GM12878 (cell line): ENCODE data around the gene ABR. TPM values are rescaled to one million over a fixed set of nuclear protein-coding genes. Genes with fewer than 3 reads are reported as not detected.

ENCODE experiments used
- ATAC-seq: fragments of 200-7000 bp; cut with Tn5 transposase; 3 replicates; pipeline ENCODE4 v1.9.1; 2020; ENCODE audit warnings: mild to moderate bottlenecking, moderate library complexity
- BruUV-seq: library from RNA; stranded (reverse); fragments of 400-500 nt; replicated peaks from 2 replicates; lab custom pipeline; 2021; lab: Mats Ljungman, UMichigan
- CTCF ChIA-PET: fragments of 300-600 bp; sonication (Branson Sonifier 250); formaldehyde crosslinking; extraction: SDS; loops from one replicate; lab custom pipeline; 2021; ENCODE audit warnings: inconsistent platforms; lab: Yijun Ruan, JAX
- POLR2A ChIA-PET: fragments of 350-600 bp; formaldehyde crosslinking; extraction: SDS; loops from one replicate; lab custom pipeline; 2021; ENCODE audit warnings: inconsistent platforms; lab: Charles Lee
- RAD21 ChIA-PET: fragments of 300-600 bp; sonication (Branson Sonifier 250); formaldehyde crosslinking; loops from one replicate; lab custom pipeline; 2023; ENCODE audit warnings: antibody characterized with exemption; ENCODE audit not compliant: unreplicated experiment; lab: Charles Lee
- SMC1A ChIA-PET: fragments of 300-600 bp; sonication (Branson Sonifier 250); formaldehyde crosslinking; loops from one replicate; lab custom pipeline; 2023; ENCODE audit not compliant: unreplicated experiment, uncharacterized antibody; lab: Charles Lee
- DNase-seq: peaks from one replicate; pipeline ENCODE4 v3.0.0-alpha.2; 2011; ENCODE audit warnings: low read depth, low spot score
- FAIRE-seq: peaks from 3 replicates; lab custom pipeline; 2011; peaks lifted over from hg19 to GRCh38; lab: Jason Lieb, UNC
- H2AFZ ChIP-seq: 2 replicates; pipeline ENCODE4 v1.6.0; 2011; ENCODE audit warnings: low read depth, low read length, control low read depth; ENCODE audit not compliant: control insufficient read depth
- H3K27ac ChIP-seq: 2 replicates; pipeline ENCODE4 v1.5.1; 2011; ENCODE audit warnings: control low read depth; ENCODE audit not compliant: control insufficient read depth, insufficient read depth
- H3K27me3 ChIP-seq, 2 experiments: replicated peaks in 1 of 2; 2 replicates each; pipeline versions ENCODE4 v1.6.0 to v1.6.1; 2011; ENCODE audit warnings: low read length in 1 of 2; ENCODE audit not compliant: control insufficient read depth in 2 of 2, insufficient read depth in 2 of 2
- H3K36me3 ChIP-seq, 2 experiments: 2 replicates each; pipeline ENCODE4 v1.5.1; 2011; ENCODE audit warnings: low read length in 1 of 2; ENCODE audit not compliant: control insufficient read depth in 2 of 2, insufficient read depth in 2 of 2
- H3K4me1 ChIP-seq: 2 replicates; pipeline ENCODE4 v1.6.1; 2011; ENCODE audit warnings: mild to moderate bottlenecking, low read length, moderate library complexity, mixed read lengths; ENCODE audit not compliant: control insufficient read depth, insufficient read depth
- H3K4me2 ChIP-seq: 2 replicates; pipeline ENCODE4 v1.6.0; 2011; ENCODE audit warnings: control low read depth; ENCODE audit not compliant: control insufficient read depth, insufficient read depth
- H3K4me3 ChIP-seq: fragments of 200-600 bp; sonication (generic); 2 replicates; pipeline ENCODE4 v1.5.1; 2016
- H3K79me2 ChIP-seq: 2 replicates; pipeline ENCODE4 v1.6.0; 2011; ENCODE audit warnings: low read length; ENCODE audit not compliant: control insufficient read depth, insufficient read depth
- H3K9ac ChIP-seq: 2 replicates; pipeline ENCODE4 v1.8.0; 2011; ENCODE audit warnings: low read length, control low read depth, mixed read lengths; ENCODE audit not compliant: control insufficient read depth, insufficient read depth
- H3K9me3 ChIP-seq: replicated peaks from 3 replicates; pipeline ENCODE4 v1.5.1; 2011; ENCODE audit warnings: mild to moderate bottlenecking, low read length; ENCODE audit not compliant: control insufficient read depth, insufficient read depth
- H4K20me1 ChIP-seq: 2 replicates; pipeline ENCODE4 v1.6.0; 2011; ENCODE audit not compliant: control insufficient read depth, insufficient read depth
- EGR1 ChIP-seq, 2 experiments: IDR thresholded peaks; 1 replicate in 1 of 2; 2 replicates in 1 of 2; pipeline ENCODE4 v1.6.1; 2011 to 2012; ENCODE audit warnings: low read depth in 2 of 2, low read length in 2 of 2, borderline replicate concordance in 1 of 2, mild to moderate bottlenecking in 1 of 2, moderate library complexity in 1 of 2
- HDGF ChIP-seq: fragments of 450-650 bp; IDR thresholded peaks from 2 replicates; pipeline ENCODE4 v1.6.1; 2016; ENCODE audit warnings: antibody characterized with exemption
- IRF4 ChIP-seq: IDR thresholded peaks from 2 replicates; pipeline ENCODE4 v1.6.1; 2011; ENCODE audit warnings: low read depth, low read length
- KAT2A ChIP-seq: conservative IDR thresholded peaks from 2 replicates; pipeline ENCODE4 v1.6.1; 2011; ENCODE audit warnings: low read depth, low read length; ENCODE audit not compliant: control insufficient read depth
- POLR2A ChIP-seq: IDR thresholded peaks from 2 replicates; pipeline ENCODE4 v1.6.1; 2011; ENCODE audit warnings: low read depth, mild to moderate bottlenecking, low read length
- SMARCA5 ChIP-seq: fragments of 450-650 bp; IDR thresholded peaks from 2 replicates; pipeline ENCODE4 v1.6.1; 2017; ENCODE audit warnings: mild to moderate bottlenecking
- SREBF2 ChIP-seq: IDR thresholded peaks from 2 replicates; pipeline ENCODE4 v1.6.1; 2012; ENCODE audit warnings: mild to moderate bottlenecking, low read length
- TCF12 ChIP-seq: IDR thresholded peaks from 2 replicates; pipeline ENCODE4 v1.6.1; 2011; ENCODE audit warnings: low read depth, mild to moderate bottlenecking, low read length
- USF2 ChIP-seq: IDR thresholded peaks from 2 replicates; pipeline ENCODE4 v1.6.1; 2011; ENCODE audit warnings: low read depth, low read length, improper control_type of control experiment, borderline replicate concordance
- WGBS: methylation state at CpG from one replicate; pipeline ENCODE4 v1.1.6; 2016; ENCODE audit warnings: low lambda C conversion rate; ENCODE audit not compliant: insufficient replicate concordance, insufficient coverage; ENCODE audit errors: missing lambda C conversion rate; 5-methylcytosine and 5-hydroxymethylcytosine counted together
- in situ Hi-C: fragments of 300-500 bp; cut with MboI; formaldehyde crosslinking; loops from 9 replicates; pipeline ENCODE4 v1.14.3; 2018; ENCODE audit warnings: mixed read lengths
- intact Hi-C: fragments of 100-400 bp; cut with micrococcal nuclease; formaldehyde crosslinking; loops from one replicate; pipeline ENCODE4 v1.14.2; 2022; ENCODE audit not compliant: unreplicated experiment
- polyA plus RNA-seq, 11 experiments: library from polyadenylated mRNA; depleted of rRNA in 4 of 11; unstranded in 6 of 11; stranded (reverse) in 5 of 11; fragments of >200 nt; fragmentation: Nextera tagmentation in 4 of 11; fragmentation: Illumina TruSeq in 1 of 11; extraction: Ambion mirVana in 4 of 11; extraction: Trizol in 1 of 11; gene quantifications; 1 replicate in 1 of 11; 2 replicates in 10 of 11; pipeline versions ENCODE4 v1.2.1 to v1.2.3, GENCODE V29; 2011 to 2016; ENCODE audit warnings: inconsistent platforms in 2 of 11, missing spikeins in 2 of 11, low read depth in 1 of 11
- total RNA-seq, 4 experiments: library from RNA; depleted of rRNA in 3 of 4; stranded (reverse); fragments of >200 nt in 3 of 4; fragmentation: Illumina TruSeq in 1 of 4; extraction: Trizol in 1 of 4; gene quantifications; 2 replicates each; pipeline versions ENCODE4 v1.2.1 to v1.2.3, GENCODE V29; 2013 to 2021
- TF ChIP-seq, protein P1 (sequence below): fragments of 450-650 bp; IDR thresholded peaks from 2 replicates; pipeline ENCODE4 v1.6.1; 2017; ENCODE audit warnings: antibody characterized with exemption, mild to moderate bottlenecking, moderate library complexity
- TF ChIP-seq, protein P2 (sequence below): fragments of 450-650 bp; IDR thresholded peaks from 2 replicates; pipeline ENCODE4 v1.6.1; 2014; ENCODE audit warnings: mild to moderate bottlenecking

The ABR gene
- total and polyA plus RNA-seq, 10 of the 15 experiments (the other 5 are each of a cell fraction or from before 2014, with no cell fraction given): 1.4 to 112 (median 30.0) TPM

DNA sequence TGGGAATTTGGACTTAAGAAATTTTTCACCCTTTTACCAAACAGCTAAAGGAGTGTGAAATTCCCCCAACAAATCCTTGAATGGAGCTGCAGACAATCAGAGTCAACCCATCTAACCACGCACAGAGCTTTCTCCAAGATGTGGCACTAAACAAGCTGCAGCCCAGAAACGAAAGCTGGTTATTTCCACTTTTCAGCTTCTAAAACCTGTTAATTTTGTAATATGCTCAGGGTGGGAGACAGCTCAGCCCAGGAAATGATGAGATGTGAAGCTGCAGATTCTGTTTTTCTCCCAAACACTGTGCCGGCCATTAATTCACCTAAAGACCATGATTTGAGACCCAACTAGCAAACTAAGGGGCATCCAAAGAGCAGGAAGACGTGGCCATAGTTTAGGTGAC, 33.2 kb upstream of the ABR start (continued):
- TF ChIP-seq SREBF2: no peak

DNA sequence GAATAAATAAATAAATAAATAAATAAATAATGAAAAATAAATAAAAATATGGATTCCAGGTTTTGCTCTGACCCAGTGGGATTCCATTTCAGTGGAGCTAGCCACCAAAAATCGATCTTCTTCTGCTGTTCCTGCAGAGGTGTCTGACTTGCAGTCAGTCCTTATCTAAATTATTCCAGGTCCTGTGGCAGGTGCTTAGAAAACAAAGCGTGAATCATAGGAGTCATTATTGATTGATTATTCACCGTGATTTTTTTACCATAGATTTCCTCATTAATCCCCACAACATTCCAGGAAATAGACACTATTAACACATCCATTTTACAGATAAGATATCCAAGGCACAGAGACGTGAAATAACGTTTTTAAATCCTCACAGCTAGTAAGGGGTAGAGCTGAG, 31.5 kb upstream of the ABR start:
- ChIA-PET RAD21 (interaction anchor here (4.2 to 6.5 kb wide), 2 partner anchors 13 to 28 kb away, joined by 40 to 41 read pairs; no protein-coding TSS in a partner anchor), SMC1A (interaction anchor here (2.5 kb wide), 1 partner anchor 10 kb away, joined by 11 read pairs; no protein-coding TSS in a partner anchor), POLR2A (interaction anchor here (0.8 kb wide), 1 partner anchor 10 kb away, joined by 3 read pairs; no protein-coding TSS in a partner anchor), CTCF (interaction anchor here (1.3 to 5.0 kb wide), 2 partner anchors 17 to 89 kb away, joined by 3 to 23 read pairs; no protein-coding TSS in a partner anchor)
- DNase-seq (no peak), ATAC-seq (no peak), FAIRE-seq (no peak)
- Histone ChIP-seq H3K27ac (no peak overlapping the region), H3K4me2 (no peak overlapping the region), H3K36me3 (peaks cover 0 to 2% of the 10 kb centered on the region in 2 experiments; a peak in 2 of 4 replicates), H3K9me3 (no peaks in the 10 kb centered on the region), H2AFZ (no peak overlapping the region), H3K79me2 (peaks cover 37% of the 10 kb centered on the region), H3K4me1 (peaks cover 28% of the 10 kb centered on the region), H3K4me3 (no peak overlapping the region), H3K27me3 (no peaks in the 10 kb centered on the region), H4K20me1 (no peaks in the 10 kb centered on the region), H3K9ac (no peak overlapping the region)
- in situ Hi-C loops (no loop called here), intact Hi-C loops (no loop called here)
- no TSS peak for BruUV-seq
- WGBS: 68% methylated on average over 5 of the region's 5 CpGs
- TF ChIP-seq, protein P1, sequence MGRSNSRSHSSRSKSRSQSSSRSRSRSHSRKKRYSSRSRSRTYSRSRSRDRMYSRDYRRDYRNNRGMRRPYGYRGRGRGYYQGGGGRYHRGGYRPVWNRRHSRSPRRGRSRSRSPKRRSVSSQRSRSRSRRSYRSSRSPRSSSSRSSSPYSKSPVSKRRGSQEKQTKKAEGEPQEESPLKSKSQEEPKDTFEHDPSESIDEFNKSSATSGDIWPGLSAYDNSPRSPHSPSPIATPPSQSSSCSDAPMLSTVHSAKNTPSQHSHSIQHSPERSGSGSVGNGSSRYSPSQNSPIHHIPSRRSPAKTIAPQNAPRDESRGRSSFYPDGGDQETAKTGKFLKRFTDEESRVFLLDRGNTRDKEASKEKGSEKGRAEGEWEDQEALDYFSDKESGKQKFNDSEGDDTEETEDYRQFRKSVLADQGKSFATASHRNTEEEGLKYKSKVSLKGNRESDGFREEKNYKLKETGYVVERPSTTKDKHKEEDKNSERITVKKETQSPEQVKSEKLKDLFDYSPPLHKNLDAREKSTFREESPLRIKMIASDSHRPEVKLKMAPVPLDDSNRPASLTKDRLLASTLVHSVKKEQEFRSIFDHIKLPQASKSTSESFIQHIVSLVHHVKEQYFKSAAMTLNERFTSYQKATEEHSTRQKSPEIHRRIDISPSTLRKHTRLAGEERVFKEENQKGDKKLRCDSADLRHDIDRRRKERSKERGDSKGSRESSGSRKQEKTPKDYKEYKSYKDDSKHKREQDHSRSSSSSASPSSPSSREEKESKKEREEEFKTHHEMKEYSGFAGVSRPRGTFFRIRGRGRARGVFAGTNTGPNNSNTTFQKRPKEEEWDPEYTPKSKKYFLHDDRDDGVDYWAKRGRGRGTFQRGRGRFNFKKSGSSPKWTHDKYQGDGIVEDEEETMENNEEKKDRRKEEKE: no peak
- TF ChIP-seq HDGF (no peak), USF2 (no peak), IRF4 (no peak), TCF12 (no peak), SMARCA5 (no peak), POLR2A (no peak), KAT2A (no peak), EGR1 (IDR thresholded peaks at IDR 0.05; ENCODE audit: borderline replicate concordance in 1 of 2, low read depth in 2 of 2, low read length in 2 of 2) (no peak)
- TF ChIP-seq, protein P2, sequence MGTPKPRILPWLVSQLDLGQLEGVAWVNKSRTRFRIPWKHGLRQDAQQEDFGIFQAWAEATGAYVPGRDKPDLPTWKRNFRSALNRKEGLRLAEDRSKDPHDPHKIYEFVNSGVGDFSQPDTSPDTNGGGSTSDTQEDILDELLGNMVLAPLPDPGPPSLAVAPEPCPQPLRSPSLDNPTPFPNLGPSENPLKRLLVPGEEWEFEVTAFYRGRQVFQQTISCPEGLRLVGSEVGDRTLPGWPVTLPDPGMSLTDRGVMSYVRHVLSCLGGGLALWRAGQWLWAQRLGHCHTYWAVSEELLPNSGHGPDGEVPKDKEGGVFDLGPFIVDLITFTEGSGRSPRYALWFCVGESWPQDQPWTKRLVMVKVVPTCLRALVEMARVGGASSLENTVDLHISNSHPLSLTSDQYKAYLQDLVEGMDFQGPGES: no peak
